GM18520 (cell line): ENCODE measurements around the gene NDUFV1.
A peak's percentile ranks its signal among the peaks of the same experiment; 100 is the strongest.

Experiments used
- ATAC-seq: cut with Tn5 transposase; IDR thresholded peaks from one replicate; pipeline ENCODE4 v1.9.1; 2021; ENCODE audit not compliant: unreplicated experiment

The NDUFV1 gene

DNA sequence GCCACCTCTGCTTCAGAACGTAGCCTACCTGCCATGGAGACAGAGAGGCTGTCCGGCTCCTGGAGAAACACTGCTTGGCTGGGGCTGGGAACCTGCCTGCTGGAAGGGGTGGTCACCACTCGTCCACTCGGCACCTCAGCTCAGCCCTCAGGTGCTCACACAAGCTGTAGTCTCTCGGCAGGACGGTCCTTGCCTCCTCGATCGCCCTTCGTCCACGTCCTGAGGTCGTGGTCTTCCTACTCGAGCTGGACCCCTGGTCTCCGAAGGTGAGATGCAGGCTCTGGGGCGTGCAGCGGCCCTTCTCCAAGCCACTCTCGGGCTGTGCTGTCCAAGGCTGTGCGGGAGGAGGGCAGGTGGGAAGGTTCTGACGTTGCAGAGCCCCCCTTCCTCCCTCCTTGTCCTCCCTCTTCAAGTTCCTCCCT is 32.7 kb downstream of the NDUFV1 start, which contains the start of gene TBX10:
TSS of gene TBX10 (minus strand) at position 326 of the 422 bp plus-strand sequence. CDS start at position 35, 291 bp downstream.
- no peak for ATAC-seq

DNA sequence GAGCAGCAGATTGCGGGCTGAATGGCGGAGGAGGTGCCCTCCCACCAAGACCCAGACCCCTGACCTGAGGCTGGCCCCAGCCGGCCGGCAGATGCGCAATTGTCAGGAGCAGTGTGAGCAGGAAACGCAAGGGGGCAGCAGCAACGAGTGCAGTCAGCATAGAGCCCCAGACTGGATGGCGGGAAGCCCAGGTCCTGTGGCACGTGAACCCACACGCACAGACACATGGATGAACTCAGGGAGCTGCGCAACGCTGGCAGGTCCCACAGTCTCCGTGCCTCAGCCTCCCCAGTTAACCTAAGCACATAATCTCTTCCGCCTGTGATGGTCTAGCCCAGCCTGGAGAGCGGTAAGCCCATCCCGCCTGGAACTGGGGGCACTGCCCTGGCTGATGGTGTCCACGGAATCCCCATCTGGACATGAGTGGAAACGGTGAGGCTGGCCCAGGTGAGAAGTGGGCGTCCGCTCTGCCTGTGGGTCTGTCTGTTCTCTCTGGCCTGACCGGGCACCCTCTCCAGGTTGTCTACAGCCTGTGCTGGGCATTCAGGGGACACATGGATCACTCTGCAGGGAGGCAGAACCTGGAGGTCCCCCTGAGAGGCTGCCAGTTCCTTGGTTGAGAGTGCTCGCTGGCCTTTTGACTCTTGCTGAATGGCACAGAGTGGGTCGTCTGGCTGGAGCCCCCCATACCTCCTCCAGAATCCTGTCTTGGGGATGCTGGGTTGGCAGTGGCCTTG is 33.5 kb downstream of the NDUFV1 start:
- no peak for ATAC-seq

DNA sequence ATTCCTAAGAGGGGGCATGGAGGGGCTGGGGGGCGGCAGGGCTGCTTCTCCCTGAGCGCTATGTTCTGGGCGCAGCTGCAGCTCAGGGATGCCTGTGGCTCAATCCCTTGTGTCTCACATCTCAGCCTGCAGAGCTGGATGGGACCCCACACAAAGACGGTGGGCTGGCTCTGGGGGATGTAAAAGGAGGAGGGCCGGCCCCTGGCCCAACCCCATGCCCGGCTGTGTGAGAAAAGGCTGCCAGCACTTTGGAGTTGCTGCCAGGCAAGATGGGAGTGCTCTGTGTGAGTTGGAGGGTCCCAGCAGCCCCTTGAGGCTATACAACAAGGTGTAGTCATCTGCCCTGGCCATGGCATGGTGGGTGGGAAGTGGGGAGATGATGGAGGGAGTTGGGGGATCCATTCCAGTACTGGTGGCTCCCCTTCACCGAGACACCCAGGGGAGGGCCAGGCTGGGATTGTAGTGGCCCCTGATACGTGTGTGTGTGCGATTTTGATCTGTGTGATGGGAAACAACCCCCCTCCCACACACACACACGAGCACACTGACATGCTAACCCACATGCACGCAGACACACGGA is 34.1 kb downstream of the NDUFV1 start:
- no peak for ATAC-seq

DNA sequence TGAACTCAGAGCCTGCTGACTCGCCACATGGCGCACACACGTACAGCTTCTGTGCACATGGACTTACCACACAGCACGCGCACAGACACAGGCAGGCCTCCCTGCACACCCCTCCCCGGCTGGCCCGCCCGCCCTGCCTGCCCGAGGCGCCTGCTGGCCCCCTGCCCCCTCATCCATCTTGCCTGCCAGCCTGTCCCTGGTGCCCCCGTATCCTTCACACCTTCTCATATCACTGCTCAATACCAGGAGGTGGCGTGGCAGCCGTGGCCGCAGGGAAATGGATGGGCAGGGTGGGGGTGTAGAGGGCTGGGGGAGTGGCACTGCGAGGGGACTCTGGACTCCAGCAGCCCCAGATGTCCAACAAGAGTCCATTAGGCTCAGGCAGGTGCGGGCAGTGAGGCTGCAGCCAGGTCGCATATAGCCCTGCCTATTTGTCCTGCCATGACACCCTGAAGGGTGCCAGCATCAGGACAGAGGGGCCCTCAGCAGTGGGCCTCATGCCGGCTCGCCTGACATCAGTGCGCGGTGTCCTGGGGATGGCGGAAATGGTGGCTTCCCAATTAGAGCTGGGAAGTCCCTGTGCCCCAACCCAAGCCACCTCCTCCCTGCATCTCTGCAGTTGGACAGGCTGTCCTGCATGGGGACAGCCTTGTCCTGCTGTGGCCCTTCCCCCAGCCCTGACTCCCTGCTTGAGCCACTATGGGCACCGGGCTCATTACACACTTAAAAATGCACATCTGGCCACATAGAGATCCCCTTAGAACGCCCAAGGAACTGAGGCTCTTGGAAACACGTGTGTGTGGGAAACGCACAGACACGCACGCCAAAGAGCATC is 34.8 kb downstream of the NDUFV1 start:
- no peak for ATAC-seq

DNA sequence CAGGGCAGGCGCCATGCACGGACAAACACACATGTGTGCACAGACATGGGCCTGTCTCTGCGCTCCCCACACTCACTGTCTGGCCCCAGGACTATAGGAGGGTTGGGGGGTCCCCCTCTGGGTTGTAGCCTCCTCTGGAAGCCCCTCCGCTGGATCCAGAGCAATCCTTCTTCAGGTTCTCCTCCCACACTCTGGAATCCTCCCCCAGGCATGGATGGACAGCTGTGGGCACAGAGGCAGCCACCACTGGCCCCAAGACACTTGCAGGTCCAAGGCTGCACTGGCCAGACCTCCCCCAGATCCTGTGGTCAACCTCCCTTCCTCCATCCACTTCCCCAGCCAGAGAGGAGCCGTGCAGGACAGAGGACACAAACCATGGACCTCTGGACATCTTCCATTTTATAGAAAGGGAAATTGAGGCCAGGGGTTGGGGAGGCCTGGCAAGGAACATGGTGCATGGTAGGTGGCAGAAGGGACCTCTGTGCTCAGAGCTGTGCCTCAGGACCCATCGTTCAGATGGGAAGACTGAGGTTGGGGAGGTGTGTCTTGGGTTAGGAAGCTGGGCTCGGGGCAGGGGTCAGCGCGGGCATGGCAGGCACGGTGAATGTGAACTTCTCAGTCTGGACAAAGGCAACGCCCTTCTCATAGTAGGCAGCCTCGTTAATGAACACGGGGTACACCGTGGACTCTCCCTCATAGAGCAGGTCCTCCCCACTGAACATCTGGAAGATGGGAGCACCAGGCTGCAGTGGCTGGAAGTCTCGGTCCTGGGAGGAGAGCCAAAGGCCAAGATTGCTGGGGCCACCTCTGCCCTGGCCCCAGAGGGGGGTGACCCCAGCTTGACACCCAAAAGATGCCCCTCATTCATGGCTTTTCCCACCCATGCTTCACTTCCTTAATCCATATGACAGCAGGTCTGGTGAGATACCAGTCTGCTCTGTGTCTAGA is 35.7 kb downstream of the NDUFV1 start:
- no peak for ATAC-seq

DNA sequence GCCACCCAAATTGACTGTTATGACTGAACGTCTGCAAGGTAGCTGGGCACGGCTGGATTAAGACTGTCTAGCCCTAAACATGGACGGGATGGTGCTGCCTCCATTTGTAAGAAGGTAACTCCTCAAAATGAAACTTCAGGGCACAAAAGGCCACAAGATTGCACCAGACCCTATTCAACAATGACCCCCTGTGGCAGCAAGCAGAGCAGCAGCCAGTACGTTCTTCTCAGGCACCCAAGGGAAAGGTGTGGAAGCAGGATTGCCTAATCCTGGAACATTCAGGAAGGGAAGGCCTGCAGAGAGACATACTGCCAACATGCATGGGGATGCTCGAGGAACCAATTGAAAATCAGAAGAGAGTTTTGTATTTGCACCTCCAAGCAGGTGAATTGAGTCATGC is 37.3 kb downstream of the NDUFV1 start:
- no peak for ATAC-seq

DNA sequence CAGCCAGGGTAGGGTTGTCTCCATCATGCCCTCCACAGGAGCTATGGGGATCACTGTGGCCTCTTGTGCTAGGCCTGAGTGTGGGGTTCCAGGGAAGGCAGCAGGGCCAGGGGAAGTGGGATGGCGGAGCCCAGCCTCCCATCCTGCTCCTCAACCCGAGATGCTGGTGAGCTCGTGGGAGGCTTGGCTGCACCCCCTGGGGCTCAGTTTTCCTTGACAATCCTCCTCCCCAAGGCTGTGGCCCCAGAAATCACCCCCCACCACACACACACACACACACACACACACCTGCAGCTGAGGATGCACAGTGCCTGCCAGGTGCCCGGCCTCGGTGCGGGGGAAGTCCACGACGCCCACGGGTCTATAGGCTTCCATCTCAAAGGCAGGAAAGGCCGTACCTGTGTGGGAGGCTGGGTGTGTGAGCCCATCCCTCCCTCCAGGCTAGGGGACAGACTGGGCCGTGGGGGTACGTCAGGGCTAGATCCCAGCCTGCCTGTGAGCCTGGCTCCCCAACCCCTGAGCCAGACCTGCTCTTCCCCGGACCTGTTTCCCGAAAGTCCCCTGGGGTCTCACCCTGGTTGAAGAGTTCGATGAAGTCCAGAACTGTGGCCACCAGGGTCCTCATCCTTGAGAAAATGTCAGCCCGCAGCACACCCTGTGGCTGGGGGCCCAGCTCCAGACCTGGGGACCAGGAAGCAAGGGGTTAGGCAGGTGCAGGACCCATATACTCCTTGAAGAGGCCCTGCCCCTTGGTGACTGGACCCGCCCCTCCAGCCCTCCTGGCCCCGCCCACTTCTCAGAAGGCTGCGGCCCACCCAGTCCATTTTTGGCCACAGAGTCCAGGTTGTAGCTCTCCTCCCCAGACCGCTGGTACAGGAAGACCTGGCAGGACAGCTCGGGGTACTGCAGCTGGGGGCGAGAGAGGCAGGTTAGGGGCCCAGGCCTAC is 38.0 kb downstream of the NDUFV1 start:
- ATAC-seq, result no peak

DNA sequence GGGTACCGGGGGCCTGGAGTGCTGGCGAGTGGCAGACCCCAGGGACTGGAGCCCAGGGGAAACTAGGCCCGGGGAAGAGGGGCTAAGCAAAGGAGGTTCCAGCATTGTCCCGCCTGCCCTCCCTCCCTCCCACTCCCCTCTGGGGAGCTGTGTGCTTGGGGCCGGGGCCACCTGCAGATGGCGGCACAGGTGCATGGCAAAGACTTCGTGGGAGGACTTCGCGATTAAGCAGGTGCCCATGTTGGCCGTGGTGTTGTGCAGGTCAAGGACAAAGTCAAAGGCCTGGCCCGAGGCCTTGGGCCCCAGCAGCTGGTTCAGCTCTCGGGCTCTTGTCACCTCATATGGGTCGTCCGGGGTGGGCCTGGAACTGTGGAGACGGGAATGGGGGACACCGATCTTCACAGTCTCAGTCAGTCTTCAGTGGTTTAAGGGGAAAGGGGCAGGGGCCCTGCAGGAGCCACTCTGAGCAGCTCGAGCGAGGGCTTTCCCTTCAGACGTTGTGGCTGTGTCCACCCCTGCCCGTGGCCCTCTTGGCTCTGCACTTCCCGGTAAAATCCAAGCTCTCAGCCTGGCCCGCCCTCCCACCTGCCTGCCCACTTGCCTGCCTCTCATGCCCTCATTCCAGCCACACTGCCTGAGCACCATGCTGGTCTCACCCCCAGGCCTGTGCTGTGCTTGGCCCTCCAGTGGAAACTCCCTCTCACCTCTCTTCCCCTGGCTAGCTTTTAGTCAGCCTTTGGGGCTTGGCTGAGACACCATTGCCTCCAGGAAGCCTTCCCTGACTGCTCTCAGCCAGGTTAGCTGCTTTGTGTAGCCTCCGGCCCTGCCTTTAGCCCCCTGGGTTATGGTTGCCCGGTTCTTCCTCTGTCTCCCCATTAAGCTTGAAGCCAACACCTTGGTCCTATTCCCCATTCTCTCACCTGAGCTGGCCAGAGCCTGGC is 39.1 kb downstream of the NDUFV1 start:
- no peak for ATAC-seq

DNA sequence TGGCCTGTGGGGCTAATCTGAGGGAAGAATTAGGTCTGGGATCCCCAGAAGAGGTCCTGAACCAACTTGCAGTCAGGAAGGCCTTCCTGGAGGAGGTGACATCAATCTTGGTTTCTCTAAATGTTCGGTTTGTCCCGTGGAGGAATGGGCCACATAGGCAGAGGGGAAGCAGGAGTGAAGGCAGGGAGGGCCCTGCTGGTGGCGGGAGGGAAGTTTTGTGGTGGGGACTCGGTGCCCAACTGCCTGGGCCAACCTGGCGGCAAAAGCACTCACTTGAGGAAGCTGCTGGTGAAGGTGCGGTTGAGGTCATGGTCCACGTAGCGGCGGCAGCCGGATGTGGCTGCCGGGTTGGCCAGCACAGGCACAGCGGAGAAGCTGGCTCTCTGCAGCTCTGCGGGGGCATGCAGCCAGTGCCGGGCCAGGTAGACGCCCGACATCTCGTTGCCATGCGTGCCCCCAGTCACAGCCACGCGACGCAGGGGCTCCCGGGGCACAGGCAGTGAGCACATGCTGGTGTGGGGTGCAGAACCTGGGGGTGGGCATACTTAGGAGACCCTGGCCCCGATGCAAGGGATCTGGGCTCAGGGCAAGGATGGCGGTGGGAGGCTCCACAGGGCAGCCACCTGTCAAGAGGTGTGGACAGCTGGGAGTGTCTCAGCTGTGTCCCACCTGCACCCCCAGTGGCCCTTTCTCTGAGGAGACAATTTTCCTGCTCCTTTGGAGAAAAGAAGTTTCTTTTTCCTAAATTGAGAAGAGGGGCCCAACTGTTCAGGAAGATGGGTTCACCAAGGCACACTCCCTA is 40.0 kb downstream of the NDUFV1 start:
- ATAC-seq, result no peak

DNA sequence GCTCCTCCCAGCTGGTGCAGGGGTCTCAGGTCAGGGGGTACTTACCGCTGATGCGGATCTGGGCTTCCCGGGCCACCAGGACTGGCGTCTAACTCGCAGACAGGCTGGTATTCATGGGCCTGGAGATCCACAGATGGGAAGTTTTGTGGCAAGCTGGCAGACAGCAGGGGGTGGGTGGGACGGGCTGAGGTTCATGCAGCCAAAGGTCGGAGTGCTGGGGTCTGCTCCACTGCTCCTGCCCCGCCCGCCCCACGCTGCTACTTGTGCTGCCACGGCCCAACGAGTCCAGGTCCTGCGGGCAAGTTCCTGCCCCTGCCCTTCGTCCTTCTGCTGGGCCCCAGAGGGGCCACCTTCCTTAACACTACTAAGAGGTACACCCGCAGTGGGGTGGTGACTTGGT is 40.7 kb downstream of the NDUFV1 start:
- ATAC-seq, result no peak

DNA sequence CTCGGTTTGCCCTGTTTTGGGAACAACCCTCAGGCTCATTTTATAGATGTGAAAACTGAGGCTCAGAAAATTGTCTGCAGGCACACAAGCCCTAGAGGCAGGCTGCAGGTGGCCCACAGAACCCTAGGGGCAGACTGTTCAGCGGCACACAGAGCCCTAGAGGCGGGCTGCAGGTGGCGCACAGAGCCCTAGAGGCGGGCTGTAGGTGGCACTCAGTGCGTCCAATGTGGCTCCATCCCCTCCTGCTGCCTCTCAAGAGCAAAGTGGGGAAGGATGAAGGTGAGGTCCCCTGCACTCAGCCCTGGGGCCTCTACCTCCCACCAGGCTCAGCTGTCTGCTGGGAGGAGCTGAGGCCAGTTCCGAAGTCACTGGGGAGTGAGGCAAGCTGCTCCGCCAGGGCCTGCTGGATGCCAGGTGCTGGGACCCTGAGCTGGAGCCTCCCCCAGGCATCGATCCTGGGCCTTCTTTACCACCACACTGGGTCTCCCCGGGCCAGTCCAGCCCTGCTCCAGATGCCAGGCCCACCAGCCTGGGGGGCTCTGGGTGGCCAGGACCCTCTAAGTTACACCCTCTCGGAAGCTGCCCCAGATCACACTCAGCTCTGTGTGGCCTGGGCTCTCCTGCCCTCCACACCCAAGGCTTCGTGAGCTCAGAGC is 41.5 kb downstream of the NDUFV1 start:
- peak; percentile 53 for ATAC-seq

DNA sequence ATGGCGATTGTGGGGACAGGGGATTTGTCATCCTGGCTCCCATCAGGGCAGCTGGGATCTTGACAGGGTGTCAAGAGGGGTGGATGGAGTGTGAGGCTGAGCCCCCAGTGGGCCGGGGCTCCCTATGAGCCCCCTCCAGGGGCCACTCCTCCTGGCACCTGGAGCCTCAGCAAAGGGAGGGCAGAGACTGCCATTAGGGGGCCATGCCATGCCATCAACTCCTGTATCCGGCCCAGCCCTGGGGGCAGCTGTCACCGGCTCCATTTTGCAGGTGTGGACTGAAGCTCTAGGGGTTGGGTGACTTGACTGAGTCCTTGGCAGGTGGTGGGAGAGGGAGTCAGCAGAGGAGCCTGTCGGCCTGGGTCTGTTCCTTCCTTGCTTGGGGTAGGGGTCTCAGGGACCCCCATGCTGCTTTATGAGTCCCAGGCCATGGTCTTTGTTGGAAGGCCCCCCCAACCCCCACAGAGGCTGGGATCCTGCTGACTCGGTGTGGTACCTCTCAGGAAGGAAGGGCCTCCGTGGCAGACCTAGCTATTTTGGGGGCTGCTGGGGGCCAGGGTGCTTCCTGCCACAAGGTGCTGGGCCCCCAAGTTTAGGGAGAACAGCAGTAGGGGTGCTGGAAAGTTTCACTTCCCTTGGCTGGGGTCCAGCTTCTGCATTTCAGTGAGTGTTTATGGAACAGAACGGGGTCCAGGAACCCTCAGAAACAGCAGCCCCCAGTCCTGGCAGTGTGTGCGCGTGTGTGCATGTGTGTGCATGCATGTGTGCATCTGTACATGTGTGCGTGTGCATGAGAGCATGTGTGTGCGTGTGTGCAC is 42.3 kb downstream of the NDUFV1 start:
- no peak for ATAC-seq

DNA sequence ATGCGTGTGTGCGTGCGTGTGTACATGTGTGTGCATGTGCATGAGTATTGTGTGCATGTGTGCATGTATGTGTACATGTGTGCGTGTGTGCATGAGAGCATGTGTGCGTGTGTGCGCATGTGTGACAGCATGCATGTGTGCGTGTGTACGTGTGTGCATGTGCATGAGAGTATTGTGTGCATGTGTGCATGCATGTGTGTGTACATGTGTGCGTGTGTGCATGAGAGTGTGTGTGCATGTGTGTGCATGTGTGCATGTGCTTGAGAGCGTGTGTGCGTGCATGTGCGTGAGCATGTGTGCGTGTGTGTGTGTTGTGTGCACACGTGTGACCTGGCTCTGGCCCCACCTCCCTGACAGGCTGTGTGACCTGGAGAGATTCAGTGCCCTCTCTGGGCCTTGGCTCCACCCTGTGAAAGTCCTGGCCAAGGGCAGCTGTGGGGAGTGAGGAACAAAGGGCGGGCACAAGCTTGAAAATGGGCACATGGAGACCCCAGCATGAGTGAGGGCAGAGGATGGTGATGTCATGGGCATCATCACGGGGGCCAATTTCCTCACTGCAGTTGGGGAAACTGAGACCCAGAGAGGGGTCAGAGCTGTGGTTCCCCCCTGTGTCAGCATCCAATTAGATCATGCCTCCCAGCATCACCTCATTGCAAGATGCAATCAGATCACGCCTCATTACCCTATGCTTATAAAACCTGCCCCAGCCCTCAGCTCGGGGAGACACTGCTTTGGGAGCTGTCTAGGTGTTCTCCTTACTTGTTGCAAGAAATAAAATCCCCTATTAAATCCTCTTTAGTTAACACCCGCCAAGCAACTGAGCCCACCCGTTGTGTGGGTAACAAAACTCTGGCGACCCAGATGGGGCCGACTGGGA is 43.1 kb downstream of the NDUFV1 start:
- ATAC-seq, result no peak

DNA sequence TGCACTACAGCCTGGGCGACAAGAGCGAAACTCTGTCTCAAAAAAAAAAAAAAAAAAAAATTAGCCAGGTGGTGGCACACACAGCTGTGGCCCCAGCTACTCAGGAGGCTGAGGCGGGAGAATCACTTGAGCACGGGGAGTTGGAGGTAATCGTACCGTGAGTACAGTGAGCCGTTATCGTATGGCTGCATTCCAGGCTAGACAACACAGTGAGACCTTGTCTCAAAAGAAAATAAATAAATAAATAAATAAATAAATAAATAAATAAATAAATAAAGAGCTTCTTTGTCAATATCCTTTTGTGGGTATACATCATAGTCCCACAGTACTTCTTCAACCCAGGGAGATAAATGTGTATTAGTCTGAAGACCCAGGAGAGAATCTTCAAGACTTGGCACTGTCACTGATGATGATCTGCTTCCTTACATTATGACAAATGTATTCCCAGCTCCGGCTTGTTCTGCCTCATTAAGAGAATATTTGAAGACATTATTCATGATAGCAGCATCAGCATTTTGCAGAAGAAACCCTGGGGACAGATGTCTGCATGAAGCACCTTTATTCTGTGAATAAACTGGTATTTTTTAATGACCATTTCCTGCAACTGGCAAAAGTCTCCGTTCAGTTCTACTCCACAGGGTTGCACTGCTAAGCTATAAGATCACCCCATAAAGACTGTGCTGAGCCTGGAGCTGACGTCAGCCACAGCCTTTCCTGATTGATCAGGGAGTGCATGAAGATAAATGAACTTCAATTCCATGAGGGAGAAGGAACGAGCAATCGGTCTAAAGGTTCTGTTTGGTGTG is 45.4 kb downstream of the NDUFV1 start:
- no peak for ATAC-seq
